HEK293 (cell line): ENCODE measurements around the gene GIGYF1.

Experiments used
- CTCF ChIA-PET: fragments of 350-600 bp; formaldehyde crosslinking; extraction: SDS; loops from one replicate; lab custom pipeline; 2021; ENCODE audit warnings: antibody characterized with exemption; lab: Yijun Ruan, JAX
- POLR2A ChIA-PET: fragments of 300-600 bp; formaldehyde crosslinking; extraction: SDS; loops from one replicate; lab custom pipeline; 2020; ENCODE audit warnings: antibody characterized with exemption, inconsistent platforms; lab: Yijun Ruan, JAX
- H3K27ac ChIP-seq: fragments of 200-500 bp; sonication (Bioruptor generic); 2 replicates; pipeline ENCODE4 v1.5.1; 2014; ENCODE audit warnings: low read depth, low read length, control low read depth, inconsistent platforms; ENCODE audit errors: extremely low read depth
- H3K36me3 ChIP-seq, 2 experiments: fragments of 200-500 bp in 1 of 2; sonication (Bioruptor generic) in 1 of 2; 1 replicate in 1 of 2; 2 replicates in 1 of 2; pipeline ENCODE4 v1.5.1; 2014 to 2017; ENCODE audit warnings: inconsistent platforms in 2 of 2, low read length in 2 of 2; ENCODE audit not compliant: control insufficient read depth in 2 of 2, insufficient read depth in 1 of 2
- H3K4me1 ChIP-seq: fragments of 200-500 bp; sonication (Bioruptor generic); 2 replicates; pipeline ENCODE4 v1.5.1; 2014; ENCODE audit warnings: mild to moderate bottlenecking, low read length, inconsistent platforms; ENCODE audit not compliant: control insufficient read depth, insufficient read depth
- H3K4me3 ChIP-seq: 2 replicates; pipeline ENCODE4 v1.5.1; 2011; ENCODE audit warnings: low read depth, mild to moderate bottlenecking, control low read depth, low read length, moderate library complexity
- H3K9me3 ChIP-seq: fragments of 200-500 bp; sonication (Bioruptor generic); 2 replicates; pipeline ENCODE4 v1.5.1; 2014; ENCODE audit warnings: low read depth, low read length, inconsistent platforms; ENCODE audit not compliant: control insufficient read depth, insufficient read depth
- EGR2 ChIP-seq: fragments of 450-650 bp; formaldehyde crosslinking; IDR thresholded peaks from 2 replicates; pipeline ENCODE4 v1.5.1; 2016; ENCODE audit warnings: low read depth, missing biosample characterization, missing genetic modification characterization
- GLI4 ChIP-seq: fragments of 450-650 bp; formaldehyde crosslinking; IDR thresholded peaks from 2 replicates; pipeline ENCODE4 v1.5.1; 2016; ENCODE audit warnings: missing biosample characterization, missing genetic modification characterization
- GLIS1 ChIP-seq: fragments of 450-650 bp; formaldehyde crosslinking; IDR thresholded peaks from 2 replicates; pipeline ENCODE4 v1.5.1; 2016; ENCODE audit warnings: missing biosample characterization, missing genetic modification characterization
- HOXC10 ChIP-seq: sonication (generic); formaldehyde crosslinking; IDR thresholded peaks from 2 replicates; pipeline ENCODE4 v1.8.1; 2023; ENCODE audit warnings: mild to moderate bottlenecking, missing genetic modification reagents
- PBX3 ChIP-seq: sonication (generic); formaldehyde crosslinking; IDR thresholded peaks from 2 replicates; pipeline ENCODE4 v1.8.1; 2022; ENCODE audit warnings: mild to moderate bottlenecking, moderate library complexity, missing genetic modification reagents
- PRDM10 ChIP-seq: fragments of 450-650 bp; formaldehyde crosslinking; IDR thresholded peaks from 2 replicates; pipeline ENCODE4 v1.5.1; 2016; ENCODE audit warnings: missing biosample characterization, missing genetic modification characterization
- ZBTB48 ChIP-seq: fragments of 450-650 bp; formaldehyde crosslinking; IDR thresholded peaks from 2 replicates; pipeline ENCODE4 v1.5.1; 2016; ENCODE audit warnings: missing biosample characterization, missing genetic modification characterization
- ZBTB8A ChIP-seq: fragments of 450-650 bp; formaldehyde crosslinking; IDR thresholded peaks from 2 replicates; pipeline ENCODE4 v1.5.1; 2016; ENCODE audit warnings: missing biosample characterization, missing genetic modification characterization
- ZFHX2 ChIP-seq: fragments of 450-650 bp; formaldehyde crosslinking; conservative IDR thresholded peaks from 2 replicates; pipeline ENCODE4 v1.5.1; 2016; ENCODE audit warnings: missing biosample characterization, missing genetic modification characterization
- ZNF266 ChIP-seq: fragments of 450-650 bp; formaldehyde crosslinking; IDR thresholded peaks from 2 replicates; pipeline ENCODE4 v1.5.1; 2016; ENCODE audit warnings: missing biosample characterization, missing genetic modification characterization, low read depth
- ZNF311 ChIP-seq: fragments of 450-650 bp; formaldehyde crosslinking; IDR thresholded peaks from 2 replicates; pipeline ENCODE4 v1.5.1; 2017; ENCODE audit warnings: missing biosample characterization, missing genetic modification characterization, borderline replicate concordance
- ZNF350 ChIP-seq: fragments of 450-650 bp; formaldehyde crosslinking; IDR thresholded peaks from 2 replicates; pipeline ENCODE4 v1.5.0; 2017; ENCODE audit warnings: missing biosample characterization, mild to moderate bottlenecking, missing genetic modification characterization
- ZNF423 ChIP-seq: fragments of 450-650 bp; formaldehyde crosslinking; IDR thresholded peaks from 2 replicates; pipeline ENCODE4 v1.5.1; 2016; ENCODE audit warnings: missing biosample characterization, missing genetic modification characterization
- ZNF433 ChIP-seq: fragments of 450-650 bp; formaldehyde crosslinking; IDR thresholded peaks from 2 replicates; pipeline ENCODE4 v1.5.1; 2016; ENCODE audit warnings: missing biosample characterization, missing genetic modification characterization, low read depth
- ZNF514 ChIP-seq: fragments of 450-650 bp; formaldehyde crosslinking; IDR thresholded peaks from 2 replicates; pipeline ENCODE4 v1.5.1; 2016; ENCODE audit warnings: missing biosample characterization, missing genetic modification characterization
- ZNF571 ChIP-seq: fragments of 450-650 bp; formaldehyde crosslinking; IDR thresholded peaks from 2 replicates; pipeline ENCODE4 v1.5.0; 2017; ENCODE audit warnings: missing biosample characterization, missing genetic modification characterization
- ZNF629 ChIP-seq: fragments of 450-650 bp; formaldehyde crosslinking; IDR thresholded peaks from 2 replicates; pipeline ENCODE4 v1.5.1; 2017; ENCODE audit warnings: missing biosample characterization, missing genetic modification characterization
- ZNF654 ChIP-seq: fragments of 450-650 bp; formaldehyde crosslinking; IDR thresholded peaks from 2 replicates; pipeline ENCODE4 v1.5.1; 2016; ENCODE audit warnings: low read depth, missing biosample characterization, missing genetic modification characterization

Gene GIGYF1

GRCh38 chr7:100641463-100641859 is 52.6 kb downstream of the GIGYF1 start, which contains the start of gene TFR2:
Gene TFR2, minus strand, starts transcription at chr7:100641552. Its CDS starts 43 bp downstream, at chr7:100641509.
- H3K4me3 ChIP-seq: no peak within 1 kb of the TSS
- no peak within 1 kb of the TSS for H3K27ac ChIP-seq
- no peaks in the 10 kb centered on the region for H3K4me1 ChIP-seq
- CTCF ChIA-PET: interaction anchor here (0.8 kb wide), 1 partner anchor 11 kb away, joined by 3 read pairs; no protein-coding TSS in a partner anchor
- H3K36me3 ChIP-seq: no peaks in the 10 kb centered on the region
- POLR2A ChIA-PET: no interaction called here
- no peaks in the 10 kb centered on the region for H3K9me3 ChIP-seq
- no peak for TF ChIP-seq PBX3 (CRISPR knock-in tag)
- TF ChIP-seq ZNF423 (tag by site-specific recombination): no peak
- TF ChIP-seq, all 188 proteins: peak for 0

GRCh38 chr7:100640517-100641440 is 53.3 kb downstream of the GIGYF1 start:
- no peaks in the 10 kb centered on the region for H3K36me3 ChIP-seq
- TF ChIP-seq ZNF266 (tag by site-specific recombination) (no peak), ZNF433 (tag by site-specific recombination) (no peak), ZNF311 (tag by site-specific recombination) (no peak), ZFHX2 (tag by site-specific recombination) (peak; percentile 25; the same call in 1 of the 2 replicates)
- TF ChIP-seq, all 188 proteins: peak for 1
- CTCF ChIA-PET: interaction anchor here (0.6 kb wide), 1 partner anchor 172 kb away, joined by 3 read pairs; no protein-coding TSS in a partner anchor
- Histone ChIP-seq H3K27ac (no peak overlapping the region), H3K9me3 (no peaks in the 10 kb centered on the region), H3K4me1 (no peaks in the 10 kb centered on the region), H3K4me3 (no peak overlapping the region)
- POLR2A ChIA-PET: no interaction called here

GRCh38 chr7:100639995-100640516 is 54.0 kb downstream of the GIGYF1 start:
- Histone ChIP-seq H3K27ac (no peak overlapping the region), H3K4me1 (no peaks in the 10 kb centered on the region), H3K36me3 (no peaks in the 10 kb centered on the region), H3K4me3 (no peak overlapping the region), H3K9me3 (no peaks in the 10 kb centered on the region)
- ChIA-PET CTCF (interaction anchor here (0.6 to 0.7 kb wide), 2 partner anchors 10 to 171 kb away, joined by 3 read pairs; no protein-coding TSS in a partner anchor), POLR2A (interaction anchor here (2.5 kb wide), 1 partner anchor 54 kb away, joined by 8 read pairs; the partner anchor contains the start of genes FBXO24 and LRCH4)
- no peak for TF ChIP-seq ZNF350 (tag by site-specific recombination)
- TF ChIP-seq GLI4: 0 out of 2 replicates have a peak, but pooled peaks have one; percentile 43

GRCh38 chr7:100632951-100633717 is 60.9 kb downstream of the GIGYF1 start:
- CTCF ChIA-PET: interaction anchor here (0.6 to 2.6 kb wide), 8 partner anchors 11 to 219 kb away, joined by 3 to 14 read pairs (median 3); partner anchors contain the start of genes POP7 and SLC12A9
- no peaks in the 10 kb centered on the region for H3K9me3 ChIP-seq
- POLR2A ChIA-PET: interaction anchor here (1.0 to 1.2 kb wide), 3 partner anchors 21 to 47 kb away, joined by 3 to 6 read pairs (median 6); partner anchors contain the start of genes ACTL6B, FBXO24, LRCH4 and MOSPD3
- no peaks in the 10 kb centered on the region for H3K4me1 ChIP-seq
- H3K4me3 ChIP-seq: peak overlapping the region; percentile 8
- H3K27ac ChIP-seq: no peak overlapping the region; the same call in 1 of the 2 replicates
- no peaks in the 10 kb centered on the region for H3K36me3 ChIP-seq
- TF ChIP-seq HOXC10 (CRISPR knock-in tag) (no peak), ZNF654 (tag by site-specific recombination) (no peak), ZNF350 (tag by site-specific recombination) (no peak), GLIS1 (0 out of 2 replicates have a peak, but pooled peaks have one; percentile 8), ZFHX2 (tag by site-specific recombination) (0 out of 2 replicates have a peak, but pooled peaks have one; percentile 19), ZBTB48 (tag by site-specific recombination) (0 out of 2 replicates have a peak, but pooled peaks have one; percentile 34), ZNF514 (no peak), ZNF629 (tag by site-specific recombination) (no peak), PRDM10 (tag by site-specific recombination) (peak; percentile 34; the same call in 1 of the 2 replicates), ZBTB8A (tag by site-specific recombination) (peak; percentile 38; the same call in 1 of the 2 replicates), ZNF571 (no peak), EGR2 (tag by site-specific recombination) (0 out of 2 replicates have a peak, but pooled peaks have one; percentile 14)
